Measurements from ENCODE around the gene EXOC4. TPM values are rescaled to one million over a fixed set of nuclear protein-coding genes. Genes with fewer than 3 reads are reported as not detected.

Gene EXOC4
- total and polyA plus RNA-seq, 2 of the 8 experiments (the other 6 are each of a cell fraction or from before 2014, with no cell fraction given) = 27.0 to 67.3 TPM

DNA sequence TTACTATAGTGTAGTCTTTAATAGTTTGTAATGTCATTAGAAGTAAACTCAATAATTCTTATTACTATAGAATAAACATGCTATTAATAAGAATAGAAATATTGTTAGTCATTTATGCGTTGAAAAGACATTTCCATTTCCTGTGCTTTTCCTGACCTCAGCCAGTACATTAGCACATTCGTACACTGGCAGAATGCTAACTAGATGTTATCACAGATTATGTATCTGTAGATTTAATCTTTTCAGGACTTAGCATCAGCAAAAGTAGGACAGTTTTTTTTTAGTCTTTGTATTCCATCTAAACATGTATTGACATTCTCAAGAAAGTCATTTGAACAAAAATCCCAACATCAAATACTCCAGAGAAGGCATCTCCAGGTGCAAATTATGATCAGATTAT, 158.5 kb downstream of the EXOC4 start:
- CTCF ChIA-PET (ENCODE audit: partially characterized antibody) = no interaction called here
- TF ChIP-seq MAFK (IDR thresholded peaks at IDR 0.05; ENCODE audit: low read depth, low read length) (no peak), RFX5 (IDR thresholded peaks at IDR 0.05; ENCODE audit: borderline replicate concordance, low read depth, low read length) (no peak), CHD2 (IDR thresholded peaks at IDR 0.05; ENCODE audit: low read length) (no peak), HDAC2 (IDR thresholded peaks at IDR 0.05; ENCODE audit: borderline replicate concordance in 1 of 2, low read depth in 2 of 2, low read length in 2 of 2) (no peak), RNF2 (IDR thresholded peaks at IDR 0.05; ENCODE audit: borderline replicate concordance, low read depth, low read length, missing control alignments, poor library complexity, severe bottlenecking) (no peak), YY1 (IDR thresholded peaks at IDR 0.05; ENCODE audit: low read depth, low read length) (no peak)

More for the DNA sequence above, 158.5 kb downstream of the EXOC4 start:
- Histone ChIP-seq H3K27ac (ENCODE audit: low read depth, low read length) (no peak overlapping the region), H2BK12ac (ENCODE audit: low read depth, low read length) (no peak overlapping the region), H3K79me2 (ENCODE audit: control insufficient read depth in 1 of 2, insufficient read depth in 2 of 2, low read length in 2 of 2) (0 out of 4 replicates have a peak, but pooled peaks cover 0 to 4% of the 10 kb centered on the region in 2 experiments), H3K79me1 (ENCODE audit: low read depth, low read length) (peaks cover 6% of the 10 kb centered on the region; the same call in 1 of the 2 replicates), H2AK5ac (ENCODE audit: low read depth, low read length) (no peak overlapping the region), H2AFZ (ENCODE audit: low read length) (no peak overlapping the region), H4K91ac (replicated peaks; ENCODE audit: insufficient read length, low read length) (no peak overlapping the region), H3K36me3 (ENCODE audit: control insufficient read depth in 2 of 4, insufficient read depth in 4 of 4, low read length in 3 of 4) (no peaks in the 10 kb centered on the region), H4K5ac (ENCODE audit: insufficient read length, low read depth, low read length) (no peak overlapping the region), H3K18ac (ENCODE audit: extremely low read depth, low read length) (no peak overlapping the region), H2BK120ac (replicated peaks; ENCODE audit: low read depth, low read length) (no peak overlapping the region), H4K8ac (ENCODE audit: extremely low read depth, insufficient read depth, low read length) (no peak overlapping the region), H3K56ac (replicated peaks; ENCODE audit: insufficient read length, low read depth, low read length) (no peak overlapping the region), H2BK5ac (ENCODE audit: low read depth, low read length) (no peak overlapping the region), H3K23ac (ENCODE audit: insufficient read length) (no peak overlapping the region), H3K4me3 (ENCODE audit: extremely low read depth in 1 of 4, insufficient read depth in 2 of 4, low read depth in 3 of 4, low read length in 4 of 4) (no peak overlapping the region), H3K4me2 (ENCODE audit: insufficient read depth in 1 of 2, low read depth in 2 of 2, low read length in 2 of 2) (no peak overlapping the region), H3K4me1 (replicated peaks in 1 of 4; ENCODE audit: control insufficient read depth in 3 of 4, insufficient read depth in 4 of 4, low read length in 3 of 4) (no peaks in the 10 kb centered on the region), H3K9ac (replicated peaks in 1 of 4; ENCODE audit: extremely low read depth in 1 of 4, low read depth in 3 of 4, low read length in 3 of 4) (no peak overlapping the region), H2BK20ac (ENCODE audit: low read length) (no peak overlapping the region), H3K27me3 (replicated peaks in 1 of 4; ENCODE audit: control insufficient read depth in 3 of 4, extremely low read depth in 1 of 4, insufficient read depth in 3 of 4, low read length in 3 of 4) (no peaks in the 10 kb centered on the region), H4K20me1 (replicated peaks in 1 of 2; ENCODE audit: control insufficient read depth in 1 of 2, insufficient read depth in 2 of 2, low read length in 2 of 2) (peaks cover 0 to 2% of the 10 kb centered on the region in 2 experiments), H2BK15ac (ENCODE audit: low read length) (no peak overlapping the region), H3K14ac (ENCODE audit: insufficient read length) (no peak overlapping the region), H3K4ac (replicated peaks; ENCODE audit: insufficient read length, low read depth, low read length) (no peak overlapping the region), H3K9me3 (ENCODE audit: insufficient read depth in 2 of 2, low read depth in 1 of 2, low read length in 1 of 2) (no peaks in the 10 kb centered on the region), H3K23me2 (ENCODE audit: low read depth, low read length) (peaks cover 7% of the 10 kb centered on the region; the same call in 1 of the 2 replicates)
- WGBS, 2 experiments (ENCODE audit: extremely low coverage in 1 of 2, insufficient coverage in 1 of 2, insufficient read length in 1 of 2, insufficient replicate concordance in 2 of 2, low coverage in 1 of 2, low lambda C conversion rate in 2 of 2, missing lambda C conversion rate in 1 of 2) = 82% methylated on average over 2 of the region's 2 CpGs; no CpG with 5 or more reads in 1 of the 2 experiments
- POLR2A ChIA-PET (ENCODE audit: partially characterized antibody) = no interaction called here
- DNase-seq (ENCODE audit: low read depth in 1 of 2, low spot score in 2 of 2) (no peak), FAIRE-seq (no peak)
